ENCODE measurements around the gene EIF3L.

Gene EIF3L

GRCh38 chr22:37930270-37930951, 81.2 kb downstream of the EIF3L start:
- DNase-seq = no peak

- no peak for DNase-seq
Observed at GRCh38 chr22:37930952-37931440, 81.8 kb downstream of the EIF3L start.

GRCh38 chr22:37931893-37932389, 82.7 kb downstream of the EIF3L start:
- no peak for DNase-seq

- DNase-seq = no peak
Observed at GRCh38 chr22:37932401-37932800, 83.2 kb downstream of the EIF3L start.

- DNase-seq = no peak
Observed at GRCh38 chr22:37932821-37933578, 83.8 kb downstream of the EIF3L start.

- peak; percentile 37 to 68 (median 60) for DNase-seq
Observed at GRCh38 chr22:37933711-37934376, 84.6 kb downstream of the EIF3L start.
